Skin epidermis (tissue), 12 donors: ENCODE results near the gene ABLIM2.

ENCODE experiments used
- H3K27ac ChIP-seq, 21 experiments: fragments of 200-600 bp; sonication (generic) in 11 of 21; one replicate each; pipeline ENCODE4 v1.5.0; 2020; ENCODE audit warnings: mild to moderate bottlenecking in 3 of 21, inconsistent platforms in 2 of 21, moderate library complexity in 2 of 21
- H3K4me3 ChIP-seq, 7 experiments: fragments of 200-600 bp; sonication (generic) in 2 of 7; one replicate each; pipeline ENCODE4 v1.5.0; 2020; ENCODE audit warnings: inconsistent platforms in 2 of 7, mild to moderate bottlenecking in 2 of 7, moderate library complexity in 1 of 7

The ABLIM2 gene

GRCh38 chr4:8128100-8128856 is 30.3 kb downstream of the ABLIM2 start:
- H3K27ac ChIP-seq = no peak overlapping the region
- no peak overlapping the region for H3K4me3 ChIP-seq

- H3K4me3 ChIP-seq = no peak overlapping the region
- H3K27ac ChIP-seq = no peak overlapping the region
Measured at GRCh38 chr4:8127051-8127826, 31.4 kb downstream of the ABLIM2 start.

- Histone ChIP-seq H3K27ac (no peak overlapping the region), H3K4me3 (no peak overlapping the region)
Measured at GRCh38 chr4:8126523-8126922, 32.1 kb downstream of the ABLIM2 start.

GRCh38 chr4:8125526-8126056 is 33.0 kb downstream of the ABLIM2 start:
- no peak overlapping the region for H3K27ac ChIP-seq
- no peak overlapping the region for H3K4me3 ChIP-seq

GRCh38 chr4:8123870-8124269 is 34.7 kb downstream of the ABLIM2 start:
- H3K4me3 ChIP-seq = no peak overlapping the region
- H3K27ac ChIP-seq = no peak overlapping the region

- Histone ChIP-seq H3K27ac (no peak overlapping the region), H3K4me3 (no peak overlapping the region)
Measured at GRCh38 chr4:8123389-8123788, 35.2 kb downstream of the ABLIM2 start.

- H3K27ac ChIP-seq = no peak overlapping the region
- H3K4me3 ChIP-seq = no peak overlapping the region
Measured at GRCh38 chr4:8122746-8123145, 35.9 kb downstream of the ABLIM2 start.

- Histone ChIP-seq H3K27ac (no peak overlapping the region), H3K4me3 (no peak overlapping the region)
Measured at GRCh38 chr4:8121292-8122015, 37.2 kb downstream of the ABLIM2 start.

GRCh38 chr4:8120501-8120900 is 38.1 kb downstream of the ABLIM2 start:
- no peak overlapping the region for H3K27ac ChIP-seq

GRCh38 chr4:8119877-8120276 is 38.7 kb downstream of the ABLIM2 start:
- no peak overlapping the region for H3K4me3 ChIP-seq
- no peak overlapping the region for H3K27ac ChIP-seq

More at GRCh38 chr4:8120501-8120900, 38.1 kb downstream of the ABLIM2 start:
- no peak overlapping the region for H3K4me3 ChIP-seq

- Histone ChIP-seq H3K4me3 (no peak overlapping the region), H3K27ac (no peak overlapping the region)
Measured at GRCh38 chr4:8118531-8118930, 40.1 kb downstream of the ABLIM2 start.

- no peak overlapping the region for H3K4me3 ChIP-seq
- H3K27ac ChIP-seq = no peak overlapping the region
Measured at GRCh38 chr4:8118035-8118434, 40.6 kb downstream of the ABLIM2 start.

GRCh38 chr4:8117278-8117682 is 41.3 kb downstream of the ABLIM2 start:
- no peak overlapping the region for H3K27ac ChIP-seq
- H3K4me3 ChIP-seq = no peak overlapping the region

- Histone ChIP-seq H3K4me3 (no peak overlapping the region), H3K27ac (no peak overlapping the region)
Measured at GRCh38 chr4:8115916-8116315, 42.7 kb downstream of the ABLIM2 start.

GRCh38 chr4:8115203-8115520 is 43.5 kb downstream of the ABLIM2 start:
- no peak overlapping the region for H3K27ac ChIP-seq
- H3K4me3 ChIP-seq = no peak overlapping the region

GRCh38 chr4:8114456-8115202 is 44.0 kb downstream of the ABLIM2 start:
- Histone ChIP-seq H3K4me3 (no peak overlapping the region), H3K27ac (no peak overlapping the region)

- Histone ChIP-seq H3K4me3 (no peak overlapping the region), H3K27ac (no peak overlapping the region)
Measured at GRCh38 chr4:8113611-8114377, 44.8 kb downstream of the ABLIM2 start.

- no peak overlapping the region for H3K27ac ChIP-seq
Measured at GRCh38 chr4:8112672-8113071, 45.9 kb downstream of the ABLIM2 start.

GRCh38 chr4:8112036-8112576 is 46.5 kb downstream of the ABLIM2 start:
- Histone ChIP-seq H3K4me3 (no peak overlapping the region), H3K27ac (no peak overlapping the region)

More at GRCh38 chr4:8112672-8113071, 45.9 kb downstream of the ABLIM2 start:
- no peak overlapping the region for H3K4me3 ChIP-seq
